ENCODE results near the gene GALK2.
"Not testable (repeated sequence)": the region's sequence is repeated elsewhere in the genome, so short reads cannot be mapped to it uniquely, and the experiment has no call there.

The GALK2 gene

GRCh38 chr15:49168016-49168415, 2.0 kb upstream of the GALK2 start (continued):
- TF ChIP-seq TSHZ2 (CRISPR knock-in tag; IDR thresholded peaks at IDR 0.05) (no peak), RARB (CRISPR knock-in tag; IDR thresholded peaks at IDR 0.05) (no peak), ZC3H10 (CRISPR knock-in tag; IDR thresholded peaks at IDR 0.05) (no peak), ESRRG (CRISPR knock-in tag; IDR thresholded peaks at IDR 0.05) (no peak), ISL1 (CRISPR knock-in tag; IDR thresholded peaks at IDR 0.05) (no peak), BACH2 (CRISPR knock-in tag; IDR thresholded peaks at IDR 0.05; ENCODE audit: borderline replicate concordance) (no peak)

- TF ChIP-seq ZFP3 (CRISPR knock-in tag; IDR thresholded peaks at IDR 0.05): no peak
- ATAC-seq: no peak
Observed at GRCh38 chr15:49171790-49172189, 1.7 kb downstream of the GALK2 start.

- no peak for ATAC-seq
- no peak for TF ChIP-seq ISL1 (CRISPR knock-in tag; IDR thresholded peaks at IDR 0.05)
- no peak for TF ChIP-seq RARB (CRISPR knock-in tag; IDR thresholded peaks at IDR 0.05)
- TF ChIP-seq TSHZ2 (CRISPR knock-in tag; IDR thresholded peaks at IDR 0.05): no peak
- no peak for TF ChIP-seq POU6F1 (CRISPR knock-in tag; IDR thresholded peaks at IDR 0.05; ENCODE audit: borderline replicate concordance, low read depth)
- TF ChIP-seq PATZ1 (CRISPR knock-in tag; IDR thresholded peaks at IDR 0.05; ENCODE audit: borderline replicate concordance): no peak
- no peak for TF ChIP-seq ZNF565 (CRISPR knock-in tag; conservative IDR thresholded peaks at IDR 0.05; ENCODE audit: low read depth)
- no peak for TF ChIP-seq CSRNP3 (CRISPR knock-in tag; IDR thresholded peaks at IDR 0.05)
- no peak for TF ChIP-seq ESRRG (CRISPR knock-in tag; IDR thresholded peaks at IDR 0.05)
- no peak for TF ChIP-seq GLIS3 (CRISPR knock-in tag; IDR thresholded peaks at IDR 0.05)
- TF ChIP-seq ZFP3 (CRISPR knock-in tag; IDR thresholded peaks at IDR 0.05): no peak
- no peak for TF ChIP-seq CREB5 (CRISPR knock-in tag; IDR thresholded peaks at IDR 0.05; ENCODE audit: low read depth)
Observed at GRCh38 chr15:49174902-49175301, 4.9 kb downstream of the GALK2 start.

GRCh38 chr15:49175582-49176397, 5.7 kb downstream of the GALK2 start:
- ATAC-seq: not testable (repeated sequence)

Measured in SK-N-SH treated with all-trans-retinoic acid at 6 μM for 48 hours (cell line).